SK-N-SH (cell line): ENCODE measurements around the gene APOBR.
"Not testable (repeated sequence)": the region's sequence is repeated elsewhere in the genome, so short reads cannot be mapped to it uniquely, and the experiment has no call there.

Source experiments
- EP300 ChIP-seq, 2 experiments: IDR thresholded peaks; 2 replicates each; pipeline versions ENCODE4 v1.4.0 to v1.6.1; 2012; ENCODE audit warnings: borderline replicate concordance in 1 of 2, low read depth in 1 of 2, low read length in 1 of 2
- EZH2phosphoT487 ChIP-seq: fragments of 200-600 bp; sonication (generic); IDR thresholded peaks from 2 replicates; pipeline ENCODE4 v1.6.1; 2017; ENCODE audit warnings: low read depth, mixed run types, mild to moderate bottlenecking, antibody characterized with exemption, moderate library complexity, borderline replicate concordance
- GATA2 ChIP-seq: sonication (generic); formaldehyde crosslinking; IDR thresholded peaks from 2 replicates; pipeline ENCODE4 v1.5.0; 2020; ENCODE audit warnings: mild to moderate bottlenecking, missing genetic modification reagents
- MXI1 ChIP-seq: IDR thresholded peaks from 2 replicates; pipeline ENCODE4 v1.6.1; 2012; ENCODE audit warnings: mild to moderate bottlenecking, low read depth, low read length, improper control_type of control experiment
- TAF1 ChIP-seq: IDR thresholded peaks from 2 replicates; pipeline ENCODE4 v1.6.1; 2012; ENCODE audit warnings: low read depth, mild to moderate bottlenecking, low read length, moderate library complexity, borderline replicate concordance
- TEAD4 ChIP-seq: IDR thresholded peaks from 2 replicates; pipeline ENCODE4 v1.4.0; 2012; ENCODE audit warnings: mild to moderate bottlenecking, borderline replicate concordance; ENCODE audit not compliant: insufficient read depth
- TF ChIP-seq, protein P1 (sequence below): IDR thresholded peaks from 2 replicates; pipeline ENCODE4 v1.6.1; 2012; ENCODE audit warnings: mild to moderate bottlenecking, low read depth, low read length, moderate library complexity
- TF ChIP-seq, protein P2 (sequence below): fragments of 200-600 bp; sonication (generic); IDR thresholded peaks from 2 replicates; pipeline ENCODE4 v1.6.1; 2017; ENCODE audit warnings: antibody characterized with exemption, mild to moderate bottlenecking, moderate library complexity

DNA sequence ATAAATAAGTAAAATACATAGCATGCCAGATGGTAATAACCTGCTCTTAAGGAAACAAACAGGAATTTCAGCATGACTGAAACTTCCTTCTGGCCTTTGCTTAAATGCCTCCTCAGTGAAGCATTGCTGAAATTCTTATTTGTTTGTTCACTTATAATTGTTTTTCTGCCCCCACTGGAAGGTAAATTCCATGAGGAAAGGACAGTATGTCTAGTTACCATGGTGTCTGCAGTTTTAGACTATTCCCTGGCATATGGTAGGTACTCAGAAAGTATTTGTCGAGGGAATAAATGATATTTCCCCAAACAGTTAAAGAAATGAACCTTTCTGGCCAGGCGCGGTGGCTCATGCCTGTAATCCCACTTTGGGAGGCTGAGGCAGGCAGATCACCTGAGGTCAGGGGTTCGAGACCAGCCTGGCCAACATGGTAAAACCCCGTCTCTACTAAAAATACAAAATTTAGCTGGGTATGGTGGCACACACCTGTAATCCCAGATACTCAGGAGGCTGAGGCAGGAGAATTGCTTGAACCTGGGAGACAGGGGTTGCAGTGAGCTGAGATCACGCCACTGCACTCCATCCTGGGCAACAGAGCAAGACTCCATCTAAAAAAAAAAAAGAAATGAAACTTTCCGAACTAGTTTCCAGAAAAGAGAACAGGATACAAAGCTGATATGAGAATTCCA is 32.8 kb downstream of the APOBR start:
- TF ChIP-seq, protein P1, sequence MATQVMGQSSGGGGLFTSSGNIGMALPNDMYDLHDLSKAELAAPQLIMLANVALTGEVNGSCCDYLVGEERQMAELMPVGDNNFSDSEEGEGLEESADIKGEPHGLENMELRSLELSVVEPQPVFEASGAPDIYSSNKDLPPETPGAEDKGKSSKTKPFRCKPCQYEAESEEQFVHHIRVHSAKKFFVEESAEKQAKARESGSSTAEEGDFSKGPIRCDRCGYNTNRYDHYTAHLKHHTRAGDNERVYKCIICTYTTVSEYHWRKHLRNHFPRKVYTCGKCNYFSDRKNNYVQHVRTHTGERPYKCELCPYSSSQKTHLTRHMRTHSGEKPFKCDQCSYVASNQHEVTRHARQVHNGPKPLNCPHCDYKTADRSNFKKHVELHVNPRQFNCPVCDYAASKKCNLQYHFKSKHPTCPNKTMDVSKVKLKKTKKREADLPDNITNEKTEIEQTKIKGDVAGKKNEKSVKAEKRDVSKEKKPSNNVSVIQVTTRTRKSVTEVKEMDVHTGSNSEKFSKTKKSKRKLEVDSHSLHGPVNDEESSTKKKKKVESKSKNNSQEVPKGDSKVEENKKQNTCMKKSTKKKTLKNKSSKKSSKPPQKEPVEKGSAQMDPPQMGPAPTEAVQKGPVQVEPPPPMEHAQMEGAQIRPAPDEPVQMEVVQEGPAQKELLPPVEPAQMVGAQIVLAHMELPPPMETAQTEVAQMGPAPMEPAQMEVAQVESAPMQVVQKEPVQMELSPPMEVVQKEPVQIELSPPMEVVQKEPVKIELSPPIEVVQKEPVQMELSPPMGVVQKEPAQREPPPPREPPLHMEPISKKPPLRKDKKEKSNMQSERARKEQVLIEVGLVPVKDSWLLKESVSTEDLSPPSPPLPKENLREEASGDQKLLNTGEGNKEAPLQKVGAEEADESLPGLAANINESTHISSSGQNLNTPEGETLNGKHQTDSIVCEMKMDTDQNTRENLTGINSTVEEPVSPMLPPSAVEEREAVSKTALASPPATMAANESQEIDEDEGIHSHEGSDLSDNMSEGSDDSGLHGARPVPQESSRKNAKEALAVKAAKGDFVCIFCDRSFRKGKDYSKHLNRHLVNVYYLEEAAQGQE = not testable (repeated sequence)
- TF ChIP-seq EP300 (IDR thresholded peaks at IDR 0.05; ENCODE audit: borderline replicate concordance in 1 of 2, low read depth in 1 of 2, low read length in 1 of 2); MXI1; TEAD4; EZH2phosphoT487; GATA2 (CRISPR knock-in tag); TAF1: not testable (repeated sequence)
- TF ChIP-seq, protein P2, sequence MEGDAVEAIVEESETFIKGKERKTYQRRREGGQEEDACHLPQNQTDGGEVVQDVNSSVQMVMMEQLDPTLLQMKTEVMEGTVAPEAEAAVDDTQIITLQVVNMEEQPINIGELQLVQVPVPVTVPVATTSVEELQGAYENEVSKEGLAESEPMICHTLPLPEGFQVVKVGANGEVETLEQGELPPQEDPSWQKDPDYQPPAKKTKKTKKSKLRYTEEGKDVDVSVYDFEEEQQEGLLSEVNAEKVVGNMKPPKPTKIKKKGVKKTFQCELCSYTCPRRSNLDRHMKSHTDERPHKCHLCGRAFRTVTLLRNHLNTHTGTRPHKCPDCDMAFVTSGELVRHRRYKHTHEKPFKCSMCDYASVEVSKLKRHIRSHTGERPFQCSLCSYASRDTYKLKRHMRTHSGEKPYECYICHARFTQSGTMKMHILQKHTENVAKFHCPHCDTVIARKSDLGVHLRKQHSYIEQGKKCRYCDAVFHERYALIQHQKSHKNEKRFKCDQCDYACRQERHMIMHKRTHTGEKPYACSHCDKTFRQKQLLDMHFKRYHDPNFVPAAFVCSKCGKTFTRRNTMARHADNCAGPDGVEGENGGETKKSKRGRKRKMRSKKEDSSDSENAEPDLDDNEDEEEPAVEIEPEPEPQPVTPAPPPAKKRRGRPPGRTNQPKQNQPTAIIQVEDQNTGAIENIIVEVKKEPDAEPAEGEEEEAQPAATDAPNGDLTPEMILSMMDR = not testable (repeated sequence)
